ENCODE data around the gene ANKS1B. TPM values are rescaled to one million over a fixed set of nuclear protein-coding genes. Genes with fewer than 3 reads are reported as not detected.

Gene ANKS1B
- total and polyA plus RNA-seq, 2 of the 4 experiments (the other 2 are of a cell fraction) = 0.17 to 0.18 TPM

GRCh38 chr12:99523853-99524252, 460.9 kb downstream of the ANKS1B start:
- peaks cover 4% of the 10 kb centered on the region; the same call in 1 of the 2 replicates for H3K9me3 ChIP-seq (ENCODE audit: control insufficient read depth, insufficient read depth, low read length)
- H3K27ac ChIP-seq (ENCODE audit: insufficient read depth, low read length) = no peak overlapping the region
- no peak overlapping the region for H2BK120ac ChIP-seq (ENCODE audit: low read depth, low read length)
- no peak overlapping the region for H3K4me2 ChIP-seq (ENCODE audit: low read depth, low read length)
- intact Hi-C loops (cut with micrococcal nuclease) = no loop called here
- no peak overlapping the region for H3K23ac ChIP-seq (ENCODE audit: low read depth, low read length)
- no peaks in the 10 kb centered on the region for H3K36me3 ChIP-seq (ENCODE audit: control insufficient read depth, insufficient read depth, low read length)
- dilution Hi-C loops (cut with HindIII; ENCODE audit: low sequenced_read_pairs, unreplicated experiment) = no loop called here
- in situ Hi-C loops (cut with MboI; ENCODE audit: low sequenced_read_pairs) = no loop called here
- H4K20me1 ChIP-seq (ENCODE audit: insufficient read depth, low read length) = no peaks in the 10 kb centered on the region
- DNase-seq (no peak), ATAC-seq (ENCODE audit: low read depth) (no peak)
- no peak overlapping the region for H3K9ac ChIP-seq (ENCODE audit: low read depth, low read length)
- no peak overlapping the region for H4K91ac ChIP-seq (ENCODE audit: insufficient read depth, low read depth, low read length)
- H3K4ac ChIP-seq (ENCODE audit: low read depth, low read length) = no peak overlapping the region
- TF ChIP-seq RCOR1 (IDR thresholded peaks at IDR 0.05; ENCODE audit: insufficient replicate concordance, low read length) = no peak
- no peak for TF ChIP-seq NFE2L2 (IDR thresholded peaks at IDR 0.05; ENCODE audit: low read depth, low read length)
- no peak for TF ChIP-seq FOS (IDR thresholded peaks at IDR 0.05; ENCODE audit: low read depth, low read length)
- no peak for TF ChIP-seq MAZ (IDR thresholded peaks at IDR 0.05; ENCODE audit: borderline replicate concordance, low read depth, low read length)
- no peak for TF ChIP-seq RFX5 (IDR thresholded peaks at IDR 0.05; ENCODE audit: low read depth, low read length)
- TF ChIP-seq CHD1 (IDR thresholded peaks at IDR 0.05; ENCODE audit: low read depth, low read length) = no peak
- no peak for TF ChIP-seq MXI1 (IDR thresholded peaks at IDR 0.05; ENCODE audit: borderline replicate concordance, low read depth, low read length)
- no peak for TF ChIP-seq CEBPB (IDR thresholded peaks at IDR 0.05; ENCODE audit: low read depth, low read length)
- no peak for TF ChIP-seq RAD21 (IDR thresholded peaks at IDR 0.05; ENCODE audit: low read length)
- no peak for TF ChIP-seq USF2 (IDR thresholded peaks at IDR 0.05; ENCODE audit: low read depth, low read length)
- TF ChIP-seq CTCF (conservative IDR thresholded peaks at IDR 0.05; ENCODE audit: low read depth, low read length) = no peak
- TF ChIP-seq BHLHE40 (IDR thresholded peaks at IDR 0.05; ENCODE audit: low read depth, low read length) = no peak
- TF ChIP-seq ELK1 (IDR thresholded peaks at IDR 0.05; ENCODE audit: borderline replicate concordance, low read depth, low read length) = no peak
- no peak for TF ChIP-seq POLR2A (IDR thresholded peaks at IDR 0.05; ENCODE audit: low read depth, low read length)
- no peak for TF ChIP-seq MAFK (IDR thresholded peaks at IDR 0.05; ENCODE audit: low read depth, low read length)
- TF ChIP-seq SMC3 (IDR thresholded peaks at IDR 0.05; ENCODE audit: low read depth, low read length) = no peak
- H3K14ac ChIP-seq (replicated peaks; ENCODE audit: low read depth, low read length) = no peak overlapping the region
- no peak overlapping the region for H3K56ac ChIP-seq (ENCODE audit: extremely low read depth, insufficient read depth, low read length)
- no peak overlapping the region for H4K8ac ChIP-seq (ENCODE audit: low read depth in 2 of 2, low read length in 2 of 2)
- no CpG with 5 or more reads among the region's 2 CpGs for WGBS, 2 experiments (ENCODE audit: extremely low coverage in 2 of 2, insufficient read length in 1 of 2)
- H2BK5ac ChIP-seq (ENCODE audit: low read depth, low read length, poor library complexity, severe bottlenecking) = no peak overlapping the region
- no peak overlapping the region for H2AK9ac ChIP-seq (replicated peaks; ENCODE audit: low read depth, low read length, poor library complexity)
- no peaks in the 10 kb centered on the region for H3K4me1 ChIP-seq (ENCODE audit: control insufficient read depth, insufficient read depth, low read length)
- no peaks in the 10 kb centered on the region for H3K9me1 ChIP-seq (ENCODE audit: insufficient read depth, low read length)
- BruUV-seq (replicated peaks) = no TSS peak
- H2BK15ac ChIP-seq (ENCODE audit: low read depth, low read length) = no peak overlapping the region
- no peak overlapping the region for H3K4me3 ChIP-seq (ENCODE audit: insufficient read depth, low read depth, low read length)
- no peak overlapping the region for H2AFZ ChIP-seq (replicated peaks; ENCODE audit: low read length, poor library complexity)
- H2AK5ac ChIP-seq (ENCODE audit: low read depth, low read length) = no peak overlapping the region
- no peaks in the 10 kb centered on the region for H3K27me3 ChIP-seq (ENCODE audit: control insufficient read depth, insufficient read depth, low read length)
- no peak overlapping the region for H2BK20ac ChIP-seq (ENCODE audit: low read depth, low read length)
- no peaks in the 10 kb centered on the region for H3K79me1 ChIP-seq (ENCODE audit: low read depth in 1 of 2, low read length in 2 of 2)
- H3K18ac ChIP-seq (ENCODE audit: low read depth, low read length) = no peak overlapping the region
- no peak overlapping the region for H4K5ac ChIP-seq (ENCODE audit: low read depth, low read length)
- POLR2A ChIA-PET (ENCODE audit: unreplicated experiment) = no interaction called here
- CTCF ChIA-PET = no interaction called here

All from IMR-90 (cell line).